Fibroblast of villous mesenchyme (primary cell): ENCODE results near the gene CACNA1D. TPM values are rescaled to one million over a fixed set of nuclear protein-coding genes. Genes with fewer than 3 reads are reported as not detected.

Experiments
- DNase-seq: peaks from one replicate; pipeline ENCODE4 v3.0.0-alpha.2; 2010; ENCODE audit warnings: low read depth
- H3K4me3 ChIP-seq: 2 replicates; pipeline ENCODE4 v1.5.1; 2011; ENCODE audit warnings: low read depth, mild to moderate bottlenecking, low read length
- CTCF ChIP-seq: IDR thresholded peaks from 2 replicates; pipeline ENCODE4 v1.5.1; 2012; ENCODE audit warnings: low read depth, mild to moderate bottlenecking, low read length; ENCODE audit not compliant: insufficient read depth
- total RNA-seq: library from RNA; depleted of rRNA; stranded (reverse); fragments of >200 nt; gene quantifications from 2 replicates; pipeline ENCODE4 v1.2.3, GENCODE V29; 2012

The CACNA1D gene
- total RNA-seq, 1 donor: not detected

- no peak for DNase-seq
- no peak overlapping the region for H3K4me3 ChIP-seq
- no peak for TF ChIP-seq CTCF
Observed at GRCh38 chr3:53581671-53582070, 87.3 kb downstream of the CACNA1D start.

GRCh38 chr3:53583161-53583690, 88.8 kb downstream of the CACNA1D start:
- H3K4me3 ChIP-seq: no peak overlapping the region
- TF ChIP-seq CTCF: no peak
- DNase-seq: no peak

- H3K4me3 ChIP-seq: no peak overlapping the region
- TF ChIP-seq CTCF: no peak
- DNase-seq: no peak
Observed at GRCh38 chr3:53585049-53585448, 90.6 kb downstream of the CACNA1D start.

- no peak for TF ChIP-seq CTCF
Observed at GRCh38 chr3:53585627-53586026, 91.2 kb downstream of the CACNA1D start.

GRCh38 chr3:53588122-53588521, 93.7 kb downstream of the CACNA1D start:
- DNase-seq: no peak
- no peak overlapping the region for H3K4me3 ChIP-seq
- no peak for TF ChIP-seq CTCF

More at GRCh38 chr3:53585627-53586026, 91.2 kb downstream of the CACNA1D start:
- DNase-seq: no peak
- H3K4me3 ChIP-seq: no peak overlapping the region

GRCh38 chr3:53589201-53589600, 94.8 kb downstream of the CACNA1D start:
- H3K4me3 ChIP-seq: no peak overlapping the region
- DNase-seq: no peak
- no peak for TF ChIP-seq CTCF

- DNase-seq: no peak
- no peak for TF ChIP-seq CTCF
- no peak overlapping the region for H3K4me3 ChIP-seq
Observed at GRCh38 chr3:53589806-53590205, 95.4 kb downstream of the CACNA1D start.
